ENCODE results near the gene CFAP251. TPM values are rescaled to one million over a fixed set of nuclear protein-coding genes. Genes with fewer than 3 reads are reported as not detected.

The CFAP251 gene
- total and polyA plus RNA-seq, 10 of the 15 experiments (the other 5 are each of a cell fraction or from before 2014, with no cell fraction given): 0.10 to 0.97 (median 0.64) TPM

DNA sequence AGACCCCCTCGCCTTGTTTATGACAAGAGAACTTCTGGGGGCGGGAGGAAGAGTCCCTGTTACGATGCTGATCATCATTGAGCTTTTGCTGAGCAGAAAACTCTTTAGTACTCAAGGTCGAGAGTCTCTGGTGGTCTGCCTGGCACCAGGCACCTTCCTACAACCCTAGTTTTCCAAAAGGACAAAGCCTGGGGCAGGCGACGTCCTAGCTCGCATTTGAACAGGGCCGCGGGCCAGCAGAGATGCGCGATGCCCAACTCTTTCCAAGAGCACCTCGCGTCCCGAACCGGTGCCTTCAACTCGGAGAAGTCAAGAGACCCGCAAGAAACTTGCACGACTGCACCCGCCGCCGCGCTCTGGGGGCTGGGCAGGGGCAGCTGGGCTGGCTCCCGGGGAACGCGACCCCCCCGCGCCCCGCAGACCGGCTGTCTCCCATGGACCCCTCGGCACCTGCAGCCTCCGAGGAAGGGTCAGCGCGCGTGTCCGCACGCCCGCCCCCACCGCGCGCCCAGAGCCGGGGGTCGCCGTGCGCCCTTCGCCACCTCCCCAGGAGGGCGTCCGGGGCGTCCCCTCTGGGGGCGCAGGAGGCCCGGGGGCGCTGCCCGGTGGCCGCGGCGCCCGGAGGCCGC lies 102.9 kb downstream of the CFAP251 start:
- SMC1A ChIA-PET (ENCODE audit: uncharacterized antibody, unreplicated experiment): no interaction called here
- Histone ChIP-seq H3K27me3 (replicated peaks in 1 of 2; ENCODE audit: control insufficient read depth in 2 of 2, insufficient read depth in 2 of 2, low read length in 1 of 2) (peaks cover 3 to 17% of the 10 kb centered on the region in 2 experiments), H3K36me3 (ENCODE audit: control insufficient read depth in 2 of 2, insufficient read depth in 2 of 2, low read length in 1 of 2) (no peaks in the 10 kb centered on the region), H3K4me3 (peak overlapping the region; percentile 67; the same call in 1 of the 2 replicates), H4K20me1 (ENCODE audit: control insufficient read depth, insufficient read depth) (no peaks in the 10 kb centered on the region), H2AFZ (ENCODE audit: control insufficient read depth, low read depth, low read length) (peak overlapping the region; percentile 28; the same call in 1 of the 2 replicates), H3K4me2 (ENCODE audit: control insufficient read depth, insufficient read depth) (peak overlapping the region; percentile 89), H3K9ac (ENCODE audit: control insufficient read depth, insufficient read depth, low read length) (no peak overlapping the region; the same call in 1 of the 2 replicates), H3K79me2 (ENCODE audit: control insufficient read depth, insufficient read depth, low read length) (no peaks in the 10 kb centered on the region), H3K9me3 (replicated peaks; ENCODE audit: control insufficient read depth, insufficient read depth, low read length) (peaks cover 5% of the 10 kb centered on the region), H3K4me1 (ENCODE audit: control insufficient read depth, insufficient read depth, low read length) (peaks cover 19% of the 10 kb centered on the region), H3K27ac (ENCODE audit: control insufficient read depth, insufficient read depth) (no peak overlapping the region)
- 5% methylated on average over 47 of the region's 57 CpGs for WGBS (ENCODE audit: insufficient coverage, insufficient replicate concordance, low lambda C conversion rate, missing lambda C conversion rate)
- in situ Hi-C loops (cut with MboI) (no loop called here), intact Hi-C loops (cut with micrococcal nuclease; ENCODE audit: unreplicated experiment) (no loop called here)
- no peak for FAIRE-seq
- CTCF ChIA-PET: no interaction called here
- no peak for ATAC-seq
- POLR2A ChIA-PET: interaction anchor here (0.6 kb wide), 1 partner anchor 72 kb away, joined by 6 read pairs; no protein-coding TSS in a partner anchor
- no peak for DNase-seq (ENCODE audit: low read depth, low spot score)
- RAD21 ChIA-PET (ENCODE audit: unreplicated experiment): no interaction called here
- BruUV-seq (replicated peaks): no TSS peak
- TF ChIP-seq SREBF1 (IDR thresholded peaks at IDR 0.05; ENCODE audit: low read length) (no peak), ZBTB33 (IDR thresholded peaks at IDR 0.05) (no peak), RELB (IDR thresholded peaks at IDR 0.05; ENCODE audit: low read depth) (no peak), MEF2A (IDR thresholded peaks at IDR 0.05; ENCODE audit: insufficient read depth, low read depth, low read length) (no peak), ZZZ3 (IDR thresholded peaks at IDR 0.05; ENCODE audit: control insufficient read depth, insufficient read length, low read depth) (no peak), RELA (IDR thresholded peaks at IDR 0.05; ENCODE audit: borderline replicate concordance, partially characterized antibody) (no peak), HDAC2 (IDR thresholded peaks at IDR 0.05) (no peak), PAX5 (IDR thresholded peaks at IDR 0.05; ENCODE audit: borderline replicate concordance, low read depth, low read length) (no peak), NFIC (IDR thresholded peaks at IDR 0.05; ENCODE audit: low read depth, low read length) (no peak), FOXM1 (IDR thresholded peaks at IDR 0.05; ENCODE audit: low read depth, low read length) (no peak), E4F1 (IDR thresholded peaks at IDR 0.05; ENCODE audit: borderline replicate concordance, partially characterized antibody) (no peak), EP300 (IDR thresholded peaks at IDR 0.05; ENCODE audit: borderline replicate concordance in 1 of 2, control insufficient read depth in 1 of 2, low read depth in 2 of 2, low read length in 2 of 2) (no peak), SP1 (IDR thresholded peaks at IDR 0.05; ENCODE audit: low read depth, low read length) (no peak), MTA2 (IDR thresholded peaks at IDR 0.05; ENCODE audit: low read depth) (no peak)
- TF ChIP-seq, protein P1, sequence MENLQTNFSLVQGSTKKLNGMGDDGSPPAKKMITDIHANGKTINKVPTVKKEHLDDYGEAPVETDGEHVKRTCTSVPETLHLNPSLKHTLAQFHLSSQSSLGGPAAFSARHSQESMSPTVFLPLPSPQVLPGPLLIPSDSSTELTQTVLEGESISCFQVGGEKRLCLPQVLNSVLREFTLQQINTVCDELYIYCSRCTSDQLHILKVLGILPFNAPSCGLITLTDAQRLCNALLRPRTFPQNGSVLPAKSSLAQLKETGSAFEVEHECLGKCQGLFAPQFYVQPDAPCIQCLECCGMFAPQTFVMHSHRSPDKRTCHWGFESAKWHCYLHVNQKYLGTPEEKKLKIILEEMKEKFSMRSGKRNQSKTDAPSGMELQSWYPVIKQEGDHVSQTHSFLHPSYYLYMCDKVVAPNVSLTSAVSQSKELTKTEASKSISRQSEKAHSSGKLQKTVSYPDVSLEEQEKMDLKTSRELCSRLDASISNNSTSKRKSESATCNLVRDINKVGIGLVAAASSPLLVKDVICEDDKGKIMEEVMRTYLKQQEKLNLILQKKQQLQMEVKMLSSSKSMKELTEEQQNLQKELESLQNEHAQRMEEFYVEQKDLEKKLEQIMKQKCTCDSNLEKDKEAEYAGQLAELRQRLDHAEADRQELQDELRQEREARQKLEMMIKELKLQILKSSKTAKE (IDR thresholded peaks at IDR 0.05; ENCODE audit: low read depth, poor library complexity, severe bottlenecking): no peak

All from GM12878 (cell line).